ENCODE results near the gene TMEM203.
"Not testable (repeated sequence)": the region's sequence is repeated elsewhere in the genome, so short reads cannot be mapped to it uniquely, and the experiment has no call there.

Gene TMEM203

GRCh38 chr9:137241490-137242268 lies 36.2 kb upstream of the TMEM203 start:
- no peak for DNase-seq (ENCODE audit: low read depth)

GRCh38 chr9:137240841-137241489 lies 35.5 kb upstream of the TMEM203 start, which contains the start of gene TUBB4B:
TSS of gene TUBB4B (plus strand) at chr9:137241287. CDS start at chr9:137241361, 74 bp downstream.
- DNase-seq (ENCODE audit: low read depth): peak; percentile 98

DNA sequence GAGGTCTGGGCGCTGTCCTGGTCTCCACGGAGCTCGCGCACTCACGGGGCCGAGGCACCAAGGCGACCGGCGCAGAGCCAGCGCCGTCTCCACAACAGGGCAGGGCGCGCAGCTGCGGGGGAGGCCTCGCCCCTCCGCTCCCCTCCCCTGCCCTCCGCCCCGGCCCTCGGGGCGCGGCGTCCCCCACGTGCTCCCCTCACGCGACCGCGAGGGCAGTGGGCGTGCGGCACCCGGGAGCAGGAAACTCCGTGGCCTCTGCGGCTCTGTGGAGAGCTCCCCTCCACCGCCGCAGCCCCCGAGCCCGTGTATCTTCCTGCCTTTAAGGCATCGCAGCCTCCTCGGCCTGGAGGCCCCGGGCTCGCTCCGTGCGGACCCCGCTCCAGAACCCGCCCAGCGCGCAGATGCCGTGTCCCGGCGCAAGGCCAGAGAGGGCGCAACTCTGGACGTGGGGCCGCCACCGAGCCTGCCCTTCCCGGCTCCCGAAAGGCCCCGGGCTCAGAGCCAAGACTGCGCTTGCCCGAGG lies 34.9 kb upstream of the TMEM203 start:
- peak; percentile 45 for DNase-seq (ENCODE audit: low read depth)

GRCh38 chr9:137239541-137240200 lies 34.2 kb upstream of the TMEM203 start:
- not testable (repeated sequence) for DNase-seq (ENCODE audit: low read depth)

DNA sequence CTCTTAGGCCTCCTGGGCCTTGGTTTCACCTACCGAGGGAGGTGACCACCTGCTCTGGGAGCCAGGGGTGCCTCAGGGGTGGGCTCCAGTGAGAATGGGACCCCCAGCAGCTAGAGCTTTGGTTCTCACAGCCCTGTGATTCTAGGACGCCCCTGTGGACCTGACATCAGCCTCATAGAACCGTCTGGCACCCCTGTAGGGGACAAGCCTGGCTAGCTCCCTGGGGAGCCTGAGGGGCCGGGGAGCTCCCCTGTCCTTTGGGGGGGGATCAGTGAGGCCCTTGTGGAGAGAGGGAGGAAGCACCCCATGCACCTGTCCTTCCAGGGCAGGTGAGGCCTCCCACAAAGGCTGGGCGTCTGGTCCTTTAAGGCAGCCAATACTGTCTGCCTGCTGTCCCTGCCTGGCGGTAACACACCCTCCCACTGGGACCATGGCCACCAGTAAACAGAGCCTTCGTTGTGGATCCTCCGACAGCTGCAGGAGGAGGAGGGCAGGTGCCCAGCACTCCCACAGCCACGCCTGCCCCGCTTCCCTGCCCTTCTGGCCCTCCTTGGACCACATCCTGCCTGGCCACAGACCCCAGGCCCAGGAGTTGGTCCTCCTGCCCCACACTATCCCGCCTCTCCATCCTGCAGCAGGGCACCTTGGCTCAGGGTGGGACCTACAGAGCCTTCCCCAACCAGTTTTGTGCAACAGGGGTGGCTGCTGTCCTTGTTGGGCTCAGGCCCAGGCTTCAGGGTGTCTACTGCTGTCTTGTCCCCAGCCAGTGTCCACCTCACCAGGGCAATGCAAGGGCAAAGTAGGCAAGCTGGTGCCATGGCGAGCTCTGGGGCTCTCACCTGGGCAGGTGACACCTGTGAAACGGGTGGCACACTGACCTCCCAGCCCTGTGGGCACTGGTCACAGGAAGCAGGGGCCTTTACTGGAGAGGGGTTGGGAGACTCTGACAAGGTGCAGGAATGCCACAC lies 32.6 kb upstream of the TMEM203 start:
- no peak for DNase-seq (ENCODE audit: low read depth)

DNA sequence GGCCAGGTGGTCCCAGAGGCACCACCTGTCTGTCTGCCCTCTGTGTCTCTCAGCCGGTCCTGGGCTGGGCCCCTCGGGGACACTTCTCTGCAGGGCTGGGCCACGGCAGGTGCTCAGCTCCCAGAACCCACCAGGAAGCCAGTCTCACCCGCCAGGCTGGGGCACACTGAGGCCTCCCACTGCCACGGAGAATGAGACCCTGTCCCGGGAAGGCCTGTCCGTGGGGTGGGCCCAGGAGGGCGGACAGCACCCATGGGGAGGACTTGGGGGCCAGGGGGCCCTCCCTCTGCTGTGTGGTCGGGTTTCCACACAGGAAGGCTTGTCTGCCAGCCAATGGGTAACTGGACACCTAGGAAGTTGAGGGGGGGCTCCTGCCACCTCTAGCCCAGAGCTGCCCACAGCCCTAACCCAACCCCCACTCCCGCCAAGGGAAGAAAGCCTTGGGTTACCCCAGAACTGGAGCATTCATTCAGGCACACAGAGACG lies 31.5 kb upstream of the TMEM203 start:
- DNase-seq (ENCODE audit: low read depth): no peak

- no peak for DNase-seq (ENCODE audit: low read depth)
These were observed 30.9 kb upstream of the TMEM203 start for GRCh38 chr9:137236238-137236935.

DNA sequence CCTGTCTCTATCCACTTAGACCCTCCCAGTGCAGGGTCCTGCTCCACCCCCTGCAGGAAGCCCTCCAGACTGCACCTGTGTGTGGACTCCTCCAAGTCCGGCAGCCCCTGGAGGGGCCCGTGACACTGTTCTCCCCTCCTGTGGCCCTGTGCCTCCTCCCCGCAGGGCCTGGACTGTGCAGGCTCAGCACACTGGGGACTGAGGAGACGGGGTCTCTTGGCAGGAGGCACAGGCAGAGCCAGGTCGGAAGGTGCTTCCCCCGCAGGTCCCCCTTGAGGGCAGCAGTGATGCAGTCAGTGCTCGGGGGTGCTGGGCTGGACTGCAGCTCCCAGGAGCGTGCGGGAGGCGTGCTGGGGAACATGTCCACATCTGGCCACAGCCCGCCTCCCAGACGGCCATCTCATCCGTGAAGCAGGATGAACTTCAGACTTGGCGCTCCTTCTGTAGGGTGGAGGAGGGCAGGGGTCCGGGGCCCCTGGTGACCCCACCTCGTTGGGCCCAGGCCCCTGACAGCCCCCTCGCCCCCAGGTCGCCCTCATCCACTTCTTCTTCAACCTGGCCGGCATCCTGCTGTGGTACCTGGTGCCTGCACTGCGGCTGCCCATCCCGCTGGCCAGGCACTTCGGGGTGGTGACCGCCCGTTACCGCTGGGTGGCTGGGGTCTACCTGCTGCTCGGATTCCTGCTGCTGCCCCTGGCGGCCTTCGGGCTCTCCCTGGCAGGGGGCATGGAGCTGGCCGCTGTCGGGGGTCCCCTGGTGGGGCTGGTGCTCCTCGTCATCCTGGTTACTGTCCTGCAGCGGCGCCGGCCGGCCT lies 30.2 kb upstream of the TMEM203 start:
- no peak for DNase-seq (ENCODE audit: low read depth)

- DNase-seq (ENCODE audit: low read depth): no peak
These were observed 29.4 kb upstream of the TMEM203 start for GRCh38 chr9:137234758-137235423.

DNA sequence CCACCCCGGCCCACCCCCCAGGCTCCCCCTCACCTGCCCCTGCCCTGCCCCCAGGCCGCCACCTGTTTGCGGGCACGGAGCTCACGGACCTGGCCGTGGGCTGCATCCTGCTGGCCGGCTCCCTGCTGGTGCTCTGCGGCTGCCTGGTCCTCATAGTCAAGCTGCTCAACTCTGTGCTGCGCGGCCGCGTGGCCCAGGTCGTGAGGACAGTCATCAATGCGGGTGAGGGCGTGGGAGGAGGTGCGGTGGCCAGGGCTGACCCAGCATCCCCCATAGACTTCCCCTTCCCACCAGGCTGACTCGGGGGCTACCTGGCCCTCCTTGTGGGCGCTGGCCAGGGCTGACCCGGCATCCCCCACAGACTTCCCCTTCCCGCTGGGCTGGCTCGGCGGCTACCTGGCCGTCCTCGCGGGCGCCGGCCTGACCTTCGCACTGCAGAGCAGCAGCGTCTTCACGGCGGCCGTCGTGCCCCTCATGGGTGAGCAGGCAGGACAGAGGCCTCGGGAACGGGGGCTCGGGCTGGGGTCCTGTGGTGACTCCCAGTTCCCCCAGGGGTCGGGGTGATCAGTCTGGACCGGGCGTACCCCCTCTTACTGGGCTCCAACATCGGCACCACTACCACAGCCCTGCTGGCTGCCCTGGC lies 28.7 kb upstream of the TMEM203 start:
- no peak for DNase-seq (ENCODE audit: low read depth)

GRCh38 chr9:137233143-137233980 lies 27.9 kb upstream of the TMEM203 start:
- no peak for DNase-seq (ENCODE audit: low read depth)

DNA sequence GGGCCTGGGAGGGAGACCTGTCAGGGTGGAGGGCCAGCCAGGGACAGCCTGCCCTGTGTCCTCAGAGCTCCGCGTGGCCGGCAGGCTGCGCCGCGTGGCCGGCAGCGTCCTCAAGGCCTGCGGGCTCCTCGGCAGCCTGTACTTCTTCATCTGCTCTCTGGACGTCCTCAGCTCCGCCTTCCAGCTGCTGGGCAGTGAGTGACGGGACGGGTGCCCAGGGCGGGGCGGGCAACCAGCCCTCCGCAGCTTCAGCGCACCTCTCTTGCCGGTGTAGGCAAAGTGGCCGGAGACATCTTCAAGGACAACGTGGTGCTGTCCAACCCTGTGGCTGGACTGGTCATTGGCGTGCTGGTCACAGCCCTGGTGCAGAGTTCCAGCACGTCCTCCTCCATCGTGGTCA lies 27.1 kb upstream of the TMEM203 start:
- no peak for DNase-seq (ENCODE audit: low read depth)

GRCh38 chr9:137232101-137232500 lies 26.7 kb upstream of the TMEM203 start:
- no peak for DNase-seq (ENCODE audit: low read depth)

DNA sequence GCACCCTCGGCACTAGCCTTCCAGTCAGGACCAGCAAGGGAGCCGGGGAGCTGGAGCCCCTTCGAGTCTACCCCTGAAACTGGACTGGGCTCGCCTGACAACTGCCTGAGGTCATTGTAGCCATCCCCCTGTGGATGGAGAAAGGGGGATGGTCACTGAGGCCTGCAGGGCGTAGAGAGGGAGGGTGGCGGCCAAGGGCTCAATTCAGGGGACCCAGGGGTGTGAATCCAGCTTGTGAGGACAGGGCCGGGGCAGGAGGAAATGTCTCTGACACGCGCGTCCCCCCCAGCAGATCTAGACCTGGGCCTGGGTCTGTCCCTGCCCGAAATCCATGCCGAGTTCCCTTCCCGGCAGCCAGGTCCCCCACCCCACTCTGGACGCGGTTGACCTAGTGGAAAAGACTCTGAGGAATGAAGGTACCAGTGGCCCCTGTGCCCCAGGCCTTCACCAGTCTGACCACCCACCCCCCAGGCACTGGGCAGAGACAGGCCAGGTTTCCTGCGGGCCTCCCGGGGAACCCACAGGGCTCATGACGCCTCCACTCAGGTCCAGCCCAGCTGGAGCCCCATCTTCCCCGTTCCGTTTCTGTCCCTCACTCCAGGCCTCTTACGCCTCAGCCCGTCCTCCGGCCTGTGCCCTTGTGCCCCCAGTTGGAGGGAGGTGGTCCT lies 26.1 kb upstream of the TMEM203 start:
- no peak for DNase-seq (ENCODE audit: low read depth)

GRCh38 chr9:137230705-137231371 lies 25.4 kb upstream of the TMEM203 start, which contains the start of gene SLC34A3:
TSS of gene SLC34A3 (plus strand) at chr9:137230901. CDS start at chr9:137231703, 802 bp downstream.
- DNase-seq (ENCODE audit: low read depth): no peak

DNA sequence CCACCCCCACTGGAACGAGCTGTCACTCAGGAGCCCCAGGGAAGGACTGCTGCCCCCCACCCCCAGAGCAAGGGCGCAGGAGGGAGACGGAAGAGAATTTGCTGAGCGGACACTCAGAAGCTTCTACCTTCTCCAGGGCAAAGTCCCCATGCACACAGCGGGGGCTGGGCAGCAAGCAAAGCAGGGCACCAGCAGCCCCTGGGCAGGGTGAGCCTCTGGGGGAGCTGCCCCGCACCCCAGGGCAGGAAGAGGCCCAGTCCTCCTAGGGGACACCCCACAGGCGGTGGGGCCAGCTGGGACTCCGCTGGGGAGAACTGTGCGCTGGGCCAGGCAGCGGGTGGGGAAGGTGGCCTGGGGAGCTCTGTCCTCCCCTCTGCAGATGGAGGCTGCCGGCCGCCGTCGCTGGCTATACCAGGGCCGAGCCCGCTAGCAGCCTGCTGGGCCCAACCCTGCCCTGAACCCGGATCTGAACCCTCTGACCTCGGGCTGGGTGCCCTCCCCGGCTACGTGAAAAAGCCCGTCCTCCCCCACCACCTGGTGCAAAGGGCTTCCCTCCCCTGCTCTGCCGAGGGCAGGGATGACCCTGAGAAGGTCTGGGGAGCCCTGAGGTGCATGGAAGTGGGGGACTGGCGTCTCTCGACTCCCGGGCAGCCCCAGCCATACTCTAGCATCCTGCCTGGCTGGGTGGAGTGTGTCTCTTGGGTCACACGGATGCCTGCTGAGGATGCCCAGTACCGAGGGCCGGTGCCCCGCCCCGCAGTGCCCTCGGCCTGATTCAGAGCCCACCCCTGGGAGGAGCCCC lies 24.7 kb upstream of the TMEM203 start:
- DNase-seq (ENCODE audit: low read depth): no peak

Data from GM04503 (cell line).